ENCODE measurements around the gene MSRB3. TPM values are rescaled to one million over a fixed set of nuclear protein-coding genes. Genes with fewer than 3 reads are reported as not detected.

MSRB3 gene
- total RNA-seq, 1 experiment from 2014 or later, result 31.1 TPM

DNA sequence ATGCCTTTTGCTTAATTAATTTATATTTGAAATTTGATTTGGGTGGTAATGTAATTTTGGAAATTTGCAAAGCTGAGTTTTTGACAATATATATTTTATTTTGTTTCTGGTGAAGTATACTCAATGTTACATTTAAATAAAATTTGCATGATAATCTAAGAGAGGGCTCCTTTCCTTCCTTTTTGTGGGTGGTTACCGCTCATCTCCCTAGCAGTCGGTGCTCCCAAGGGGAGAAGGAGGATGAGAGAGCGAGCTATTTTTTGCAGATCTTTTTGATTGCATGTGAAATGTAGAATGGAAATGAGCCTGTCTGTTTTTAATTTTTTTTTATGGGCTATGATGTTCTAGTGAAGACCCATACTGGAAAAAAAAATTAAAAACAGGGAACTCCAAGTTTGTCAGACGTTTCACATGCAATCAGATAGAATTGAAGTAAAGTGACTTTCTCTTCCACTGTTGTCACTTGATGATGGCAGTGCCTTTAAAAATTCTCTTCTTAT is 39.8 kb downstream of the MSRB3 start:
- Mint-ChIP-seq H3K27me3 (ENCODE audit: insufficient read depth, unreplicated experiment) (no peaks in the 10 kb centered on the region), H3K4me3 (ENCODE audit: unreplicated experiment) (no peak overlapping the region)
- CTCF ChIA-PET, result interaction anchor here (0.7 to 1.1 kb wide), 2 partner anchors 696 to 951 kb away, joined by 4 to 5 read pairs; no protein-coding TSS in a partner anchor

DNA sequence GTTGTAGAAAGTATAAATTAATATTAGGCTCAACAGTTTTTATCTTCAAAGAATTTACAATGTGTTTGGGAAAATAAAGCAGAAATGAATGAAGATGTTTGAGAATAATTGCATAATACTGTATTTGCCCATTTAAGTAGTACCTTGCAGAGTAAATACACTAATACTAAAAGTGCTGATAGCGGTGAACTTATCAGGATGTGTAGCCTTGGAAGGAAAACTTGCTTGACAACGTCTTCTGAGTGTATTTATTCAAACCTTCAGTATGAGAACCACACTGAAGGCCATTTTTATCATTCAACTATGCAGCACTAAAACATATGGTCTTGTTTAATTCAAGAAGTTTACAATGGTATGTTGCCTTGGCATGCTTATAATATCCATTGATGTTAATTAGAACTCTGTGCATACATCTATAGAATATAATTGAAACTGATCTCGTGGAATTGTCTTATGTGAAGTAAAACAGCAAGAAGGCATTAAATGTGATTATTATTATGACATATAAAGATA is 41.3 kb downstream of the MSRB3 start:
- DNase-seq (ENCODE audit: unreplicated experiment), result no peak

More for the DNA sequence above, 39.8 kb downstream of the MSRB3 start:
- no peaks in the 10 kb centered on the region for H3K9me3 Mint-ChIP-seq (ENCODE audit: unreplicated experiment)
- POLR2A ChIA-PET, result no interaction called here
- DNase-seq (ENCODE audit: unreplicated experiment), result no peak
- H3K4me1 Mint-ChIP-seq (ENCODE audit: insufficient read depth, unreplicated experiment), result peaks cover 12% of the 10 kb centered on the region
- TF ChIP-seq, protein P1, sequence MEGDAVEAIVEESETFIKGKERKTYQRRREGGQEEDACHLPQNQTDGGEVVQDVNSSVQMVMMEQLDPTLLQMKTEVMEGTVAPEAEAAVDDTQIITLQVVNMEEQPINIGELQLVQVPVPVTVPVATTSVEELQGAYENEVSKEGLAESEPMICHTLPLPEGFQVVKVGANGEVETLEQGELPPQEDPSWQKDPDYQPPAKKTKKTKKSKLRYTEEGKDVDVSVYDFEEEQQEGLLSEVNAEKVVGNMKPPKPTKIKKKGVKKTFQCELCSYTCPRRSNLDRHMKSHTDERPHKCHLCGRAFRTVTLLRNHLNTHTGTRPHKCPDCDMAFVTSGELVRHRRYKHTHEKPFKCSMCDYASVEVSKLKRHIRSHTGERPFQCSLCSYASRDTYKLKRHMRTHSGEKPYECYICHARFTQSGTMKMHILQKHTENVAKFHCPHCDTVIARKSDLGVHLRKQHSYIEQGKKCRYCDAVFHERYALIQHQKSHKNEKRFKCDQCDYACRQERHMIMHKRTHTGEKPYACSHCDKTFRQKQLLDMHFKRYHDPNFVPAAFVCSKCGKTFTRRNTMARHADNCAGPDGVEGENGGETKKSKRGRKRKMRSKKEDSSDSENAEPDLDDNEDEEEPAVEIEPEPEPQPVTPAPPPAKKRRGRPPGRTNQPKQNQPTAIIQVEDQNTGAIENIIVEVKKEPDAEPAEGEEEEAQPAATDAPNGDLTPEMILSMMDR (IDR thresholded peaks at IDR 0.05; ENCODE audit: unreplicated experiment), result no peak
- no peak overlapping the region for H3K27ac Mint-ChIP-seq (ENCODE audit: low read depth, unreplicated experiment)
- intact Hi-C loops (cut with micrococcal nuclease), result no loop called here
- no TSS peak for BruUV-seq (replicated peaks)
- peaks cover 13% of the 10 kb centered on the region for H3K36me3 Mint-ChIP-seq (ENCODE audit: insufficient read depth, unreplicated experiment)

DNA sequence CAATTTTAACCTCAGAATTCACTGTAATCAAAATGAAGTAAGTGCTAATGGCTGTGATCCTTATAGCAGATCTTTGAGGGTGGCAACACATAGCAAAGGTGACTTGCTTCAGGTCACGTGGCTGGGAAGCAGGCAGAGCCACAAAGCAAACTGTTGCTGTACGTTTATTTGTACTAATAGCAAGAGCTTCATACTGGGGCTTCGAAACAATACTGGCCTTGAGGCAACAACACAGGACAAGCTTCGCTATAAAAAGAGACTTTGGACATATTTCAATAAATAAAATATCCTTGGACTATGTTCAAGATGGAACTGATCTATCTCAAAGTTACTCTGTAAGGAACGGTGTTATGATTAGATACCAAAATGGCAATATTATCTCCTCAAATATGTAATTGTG is 44.6 kb downstream of the MSRB3 start:
- BruUV-seq (replicated peaks), result no TSS peak
- intact Hi-C loops (cut with micrococcal nuclease), result no loop called here
- H3K4me1 Mint-ChIP-seq (ENCODE audit: insufficient read depth, unreplicated experiment), result no peaks in the 10 kb centered on the region
- TF ChIP-seq, protein P1 (IDR thresholded peaks at IDR 0.05; ENCODE audit: unreplicated experiment), result no peak
- H3K36me3 Mint-ChIP-seq (ENCODE audit: insufficient read depth, unreplicated experiment), result peaks cover 9% of the 10 kb centered on the region
- no peaks in the 10 kb centered on the region for H3K27me3 Mint-ChIP-seq (ENCODE audit: insufficient read depth, unreplicated experiment)
- DNase-seq (ENCODE audit: unreplicated experiment), result no peak
- POLR2A ChIA-PET, result no interaction called here
- H3K9me3 Mint-ChIP-seq (ENCODE audit: unreplicated experiment), result no peaks in the 10 kb centered on the region
- H3K27ac Mint-ChIP-seq (ENCODE audit: low read depth, unreplicated experiment), result no peak overlapping the region
- CTCF ChIA-PET, result interaction anchor here (1.0 kb wide), 1 partner anchor 233 kb away, joined by 4 read pairs; no protein-coding TSS in a partner anchor
- no peak overlapping the region for H3K4me3 Mint-ChIP-seq (ENCODE audit: unreplicated experiment)

More for the DNA sequence above, 41.3 kb downstream of the MSRB3 start:
- POLR2A ChIA-PET, result no interaction called here
- no TSS peak for BruUV-seq (replicated peaks)
- Mint-ChIP-seq H3K4me1 (ENCODE audit: insufficient read depth, unreplicated experiment) (peaks cover 5% of the 10 kb centered on the region), H3K27me3 (ENCODE audit: insufficient read depth, unreplicated experiment) (no peaks in the 10 kb centered on the region), H3K9me3 (ENCODE audit: unreplicated experiment) (no peaks in the 10 kb centered on the region), H3K27ac (ENCODE audit: low read depth, unreplicated experiment) (no peak overlapping the region), H3K36me3 (ENCODE audit: insufficient read depth, unreplicated experiment) (peaks cover 13% of the 10 kb centered on the region), H3K4me3 (ENCODE audit: unreplicated experiment) (no peak overlapping the region)
- TF ChIP-seq, protein P1 (IDR thresholded peaks at IDR 0.05; ENCODE audit: unreplicated experiment), result no peak
- CTCF ChIA-PET, result interaction anchor here (1.1 kb wide), 1 partner anchor 949 kb away, joined by 5 read pairs; no protein-coding TSS in a partner anchor
- intact Hi-C loops (cut with micrococcal nuclease), result no loop called here

DNA sequence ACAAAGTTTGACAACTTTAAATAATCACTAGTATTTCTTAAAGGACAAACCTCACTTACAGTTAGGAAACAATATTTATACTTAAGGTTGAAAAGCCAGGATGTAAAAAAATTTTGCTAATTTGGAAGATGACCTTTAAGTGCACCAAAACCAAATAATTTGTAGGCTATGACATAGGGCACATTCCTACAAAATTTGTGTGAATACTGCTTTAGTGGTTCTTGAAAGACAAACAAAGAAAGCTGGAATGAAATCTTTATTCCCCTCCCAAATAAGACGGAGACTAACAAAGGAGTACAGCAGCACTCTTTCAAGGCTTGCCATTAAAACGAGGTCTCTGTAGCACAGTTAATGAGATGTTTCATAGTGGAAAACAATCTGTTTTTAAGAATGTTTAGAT is 45.6 kb downstream of the MSRB3 start:
- Mint-ChIP-seq H3K36me3 (ENCODE audit: insufficient read depth, unreplicated experiment) (peaks cover 9% of the 10 kb centered on the region), H3K27ac (ENCODE audit: low read depth, unreplicated experiment) (no peak overlapping the region), H3K4me1 (ENCODE audit: insufficient read depth, unreplicated experiment) (no peaks in the 10 kb centered on the region), H3K4me3 (ENCODE audit: unreplicated experiment) (no peak overlapping the region), H3K27me3 (ENCODE audit: insufficient read depth, unreplicated experiment) (no peaks in the 10 kb centered on the region), H3K9me3 (ENCODE audit: unreplicated experiment) (no peaks in the 10 kb centered on the region)
- TF ChIP-seq, protein P1 (IDR thresholded peaks at IDR 0.05; ENCODE audit: unreplicated experiment), result no peak
- POLR2A ChIA-PET, result no interaction called here
- intact Hi-C loops (cut with micrococcal nuclease), result no loop called here
- CTCF ChIA-PET, result interaction anchor here (0.7 to 1.0 kb wide), 2 partner anchors 232 to 373 kb away, joined by 3 to 4 read pairs; no protein-coding TSS in a partner anchor
- no TSS peak for BruUV-seq (replicated peaks)
- no peak for DNase-seq (ENCODE audit: unreplicated experiment)

Measured in MCF 10A (cell line).